GM23248 (cell line): ENCODE results near the gene GRPEL1.

ENCODE experiments used
- EZH2 ChIP-seq: fragments of 200-600 bp; sonication (generic); IDR thresholded peaks from 2 replicates; pipeline ENCODE4 v1.6.1; 2018; ENCODE audit warnings: antibody characterized with exemption, mild to moderate bottlenecking; ENCODE audit not compliant: insufficient read depth, poor library complexity, severe bottlenecking
- EZH2phosphoT487 ChIP-seq: fragments of 200-600 bp; sonication (generic); IDR thresholded peaks from 2 replicates; pipeline ENCODE4 v1.6.1; 2018; ENCODE audit warnings: antibody characterized with exemption, moderate library complexity, mild to moderate bottlenecking, low read depth; ENCODE audit not compliant: insufficient read depth

DNA sequence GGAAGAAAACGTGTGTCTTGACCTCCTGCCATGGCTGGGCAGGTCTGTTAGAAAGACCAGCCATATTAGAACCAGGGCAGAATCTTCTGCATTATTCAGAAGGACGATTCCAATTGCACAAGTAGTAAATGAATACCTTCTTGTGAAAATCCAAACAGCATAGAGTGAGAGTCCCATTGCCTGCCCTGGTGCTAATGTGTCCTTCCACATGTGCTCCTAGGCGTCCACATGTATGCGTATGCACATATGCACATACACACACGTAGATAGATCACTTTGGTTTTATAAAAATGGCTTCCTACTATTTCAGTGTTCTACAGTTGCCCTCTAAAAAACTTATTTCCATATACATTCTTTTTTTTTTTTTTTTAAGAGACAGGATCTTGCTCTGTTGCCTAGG, 10.2 kb upstream of the GRPEL1 start:
- no peak for TF ChIP-seq EZH2phosphoT487
- no peak for TF ChIP-seq EZH2
